AG04449 (cell line): Measurements from ENCODE around the gene MALRD1.

ENCODE experiments used
- CTCF ChIA-PET: fragments of 350-600 bp; formaldehyde crosslinking; extraction: SDS; loops from one replicate; lab custom pipeline; 2021; ENCODE audit warnings: antibody characterized with exemption; lab: Yijun Ruan, JAX
- POLR2A ChIA-PET: fragments of 400-600, 350-600 bp; formaldehyde crosslinking; extraction: SDS; loops from one replicate; lab custom pipeline; 2020; ENCODE audit warnings: antibody characterized with exemption, inconsistent platforms; lab: Yijun Ruan, JAX
- DNase-seq: peaks from one replicate; pipeline ENCODE4 v3.0.0-alpha.2; 2010; ENCODE audit warnings: low read depth, low spot score
- H3K4me3 ChIP-seq: 2 replicates; pipeline ENCODE4 v1.5.1; 2011; ENCODE audit warnings: low read depth, mild to moderate bottlenecking, control low read depth, low read length
- TF ChIP-seq, protein P1 (sequence below): IDR thresholded peaks from one replicate; pipeline ENCODE4 v1.5.1; 2011; ENCODE audit warnings: mild to moderate bottlenecking, moderate library complexity, low read length, control low read depth, inconsistent platforms; ENCODE audit not compliant: insufficient read depth; ENCODE audit errors: missing control alignments

The MALRD1 gene

GRCh38 chr10:19778996-19779395, 730.4 kb downstream of the MALRD1 start:
- TF ChIP-seq, protein P1, sequence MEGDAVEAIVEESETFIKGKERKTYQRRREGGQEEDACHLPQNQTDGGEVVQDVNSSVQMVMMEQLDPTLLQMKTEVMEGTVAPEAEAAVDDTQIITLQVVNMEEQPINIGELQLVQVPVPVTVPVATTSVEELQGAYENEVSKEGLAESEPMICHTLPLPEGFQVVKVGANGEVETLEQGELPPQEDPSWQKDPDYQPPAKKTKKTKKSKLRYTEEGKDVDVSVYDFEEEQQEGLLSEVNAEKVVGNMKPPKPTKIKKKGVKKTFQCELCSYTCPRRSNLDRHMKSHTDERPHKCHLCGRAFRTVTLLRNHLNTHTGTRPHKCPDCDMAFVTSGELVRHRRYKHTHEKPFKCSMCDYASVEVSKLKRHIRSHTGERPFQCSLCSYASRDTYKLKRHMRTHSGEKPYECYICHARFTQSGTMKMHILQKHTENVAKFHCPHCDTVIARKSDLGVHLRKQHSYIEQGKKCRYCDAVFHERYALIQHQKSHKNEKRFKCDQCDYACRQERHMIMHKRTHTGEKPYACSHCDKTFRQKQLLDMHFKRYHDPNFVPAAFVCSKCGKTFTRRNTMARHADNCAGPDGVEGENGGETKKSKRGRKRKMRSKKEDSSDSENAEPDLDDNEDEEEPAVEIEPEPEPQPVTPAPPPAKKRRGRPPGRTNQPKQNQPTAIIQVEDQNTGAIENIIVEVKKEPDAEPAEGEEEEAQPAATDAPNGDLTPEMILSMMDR = no peak
- no peak for DNase-seq
- ChIA-PET CTCF (no interaction called here), POLR2A (no interaction called here)
- no peak overlapping the region for H3K4me3 ChIP-seq

DNA sequence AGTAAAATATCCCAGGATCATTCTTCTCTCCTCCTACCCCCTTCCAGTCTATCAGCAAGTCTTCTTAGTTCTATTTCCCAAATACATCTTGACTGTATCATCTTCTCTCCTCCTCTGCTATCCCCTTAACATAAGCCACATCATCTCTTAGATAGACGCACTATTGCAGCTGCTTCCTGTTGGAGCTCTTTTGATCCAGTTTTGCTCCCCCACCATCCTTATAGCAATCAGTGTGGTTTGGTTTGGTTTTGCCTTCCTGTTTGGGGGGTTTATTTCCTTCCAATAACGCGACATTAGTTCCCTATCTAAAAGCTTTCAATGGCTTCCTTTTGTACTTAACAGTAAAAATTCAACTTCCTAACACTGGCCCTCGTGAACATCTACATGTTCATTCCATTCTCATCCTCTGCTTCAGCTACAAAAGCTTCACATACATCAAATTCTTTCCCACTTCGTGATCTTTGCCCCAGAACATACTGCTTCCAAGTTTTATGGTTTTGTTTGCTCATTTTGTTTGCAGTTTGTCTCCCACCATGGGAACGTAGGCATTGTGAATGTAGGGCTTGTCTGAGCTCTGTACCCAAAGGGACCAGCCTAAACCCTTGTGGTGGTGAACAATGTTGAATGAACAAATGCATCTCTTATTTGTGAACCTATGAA, 734.0 kb downstream of the MALRD1 start:
- TF ChIP-seq, protein P1 = no peak
- POLR2A ChIA-PET = no interaction called here
- no peak overlapping the region for H3K4me3 ChIP-seq
- CTCF ChIA-PET = no interaction called here
- DNase-seq = no peak

DNA sequence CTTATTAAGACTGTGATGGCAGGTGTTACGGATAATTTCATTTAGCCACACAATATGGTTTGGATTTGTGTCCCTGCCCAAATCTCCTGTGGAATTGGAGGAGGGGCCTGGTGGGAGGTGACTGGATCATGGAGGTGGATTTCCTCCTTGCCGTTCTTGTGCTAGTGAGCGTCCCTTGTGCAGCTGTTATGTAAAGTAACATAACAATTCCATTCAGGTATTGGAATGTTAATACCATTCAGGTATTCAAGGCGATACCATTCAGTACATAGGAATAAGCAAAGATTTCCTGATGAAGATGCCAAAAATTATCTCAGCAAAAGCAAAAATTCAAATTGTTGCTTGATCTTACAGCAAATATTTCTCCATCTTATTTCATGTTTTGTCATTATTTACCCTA, 735.1 kb downstream of the MALRD1 start:
- H3K4me3 ChIP-seq = no peak overlapping the region
- no peak for DNase-seq
- POLR2A ChIA-PET = no interaction called here
- TF ChIP-seq, protein P1 = no peak
- CTCF ChIA-PET = no interaction called here
